Measurements from ENCODE around the gene ASTN2.

Gene ASTN2

GRCh38 chr9:116501871-116502270, 913.0 kb downstream of the ASTN2 start:
- TF ChIP-seq GATA3 (IDR thresholded peaks at IDR 0.05; ENCODE audit: low read depth, low read length) (no peak), GATA2 (IDR thresholded peaks at IDR 0.05; ENCODE audit: low read depth, low read length) (no peak)

GRCh38 chr9:116499986-116500871, 914.6 kb downstream of the ASTN2 start:
- TF ChIP-seq GATA2 (IDR thresholded peaks at IDR 0.05; ENCODE audit: low read depth, low read length) (no peak), GATA3 (IDR thresholded peaks at IDR 0.05; ENCODE audit: low read depth, low read length) (no peak)

GRCh38 chr9:116499434-116499833, 915.4 kb downstream of the ASTN2 start:
- no peak for TF ChIP-seq GATA3 (IDR thresholded peaks at IDR 0.05; ENCODE audit: low read depth, low read length)
- TF ChIP-seq GATA2 (IDR thresholded peaks at IDR 0.05; ENCODE audit: low read depth, low read length): no peak

- TF ChIP-seq GATA2 (IDR thresholded peaks at IDR 0.05; ENCODE audit: low read depth, low read length): no peak
- no peak for TF ChIP-seq GATA3 (IDR thresholded peaks at IDR 0.05; ENCODE audit: low read depth, low read length)
These were observed 917.6 kb downstream of the ASTN2 start for GRCh38 chr9:116497095-116497890.

GRCh38 chr9:116496167-116496566, 918.7 kb downstream of the ASTN2 start:
- no peak for TF ChIP-seq GATA2 (IDR thresholded peaks at IDR 0.05; ENCODE audit: low read depth, low read length)

GRCh38 chr9:116495725-116496124, 919.1 kb downstream of the ASTN2 start:
- TF ChIP-seq GATA3 (IDR thresholded peaks at IDR 0.05; ENCODE audit: low read depth, low read length) (no peak), GATA2 (IDR thresholded peaks at IDR 0.05; ENCODE audit: low read depth, low read length) (no peak)

GRCh38 chr9:116494815-116495634, 919.8 kb downstream of the ASTN2 start:
- TF ChIP-seq GATA3 (IDR thresholded peaks at IDR 0.05; ENCODE audit: low read depth, low read length) (no peak), GATA2 (IDR thresholded peaks at IDR 0.05; ENCODE audit: low read depth, low read length) (no peak)

- no peak for TF ChIP-seq GATA3 (IDR thresholded peaks at IDR 0.05; ENCODE audit: low read depth, low read length)
- no peak for TF ChIP-seq GATA2 (IDR thresholded peaks at IDR 0.05; ENCODE audit: low read depth, low read length)
These were observed 921.5 kb downstream of the ASTN2 start for GRCh38 chr9:116493183-116493860.

GRCh38 chr9:116491659-116492058, 923.2 kb downstream of the ASTN2 start:
- no peak for TF ChIP-seq GATA3 (IDR thresholded peaks at IDR 0.05; ENCODE audit: low read depth, low read length)
- no peak for TF ChIP-seq GATA2 (IDR thresholded peaks at IDR 0.05; ENCODE audit: low read depth, low read length)

- TF ChIP-seq GATA2 (IDR thresholded peaks at IDR 0.05; ENCODE audit: low read depth, low read length): no peak
- TF ChIP-seq GATA3 (IDR thresholded peaks at IDR 0.05; ENCODE audit: low read depth, low read length): no peak
These were observed 923.6 kb downstream of the ASTN2 start for GRCh38 chr9:116491219-116491618.

GRCh38 chr9:116490321-116490720, 924.5 kb downstream of the ASTN2 start:
- TF ChIP-seq GATA2 (IDR thresholded peaks at IDR 0.05; ENCODE audit: low read depth, low read length) (no peak), GATA3 (IDR thresholded peaks at IDR 0.05; ENCODE audit: low read depth, low read length) (no peak)

GRCh38 chr9:116488373-116488772, 926.5 kb downstream of the ASTN2 start:
- no peak for TF ChIP-seq GATA3 (IDR thresholded peaks at IDR 0.05; ENCODE audit: low read depth, low read length)
- TF ChIP-seq GATA2 (IDR thresholded peaks at IDR 0.05; ENCODE audit: low read depth, low read length): no peak

GRCh38 chr9:116484492-116485061, 930.3 kb downstream of the ASTN2 start:
- no peak for TF ChIP-seq GATA3 (IDR thresholded peaks at IDR 0.05; ENCODE audit: low read depth, low read length)

Measured in SH-SY5Y (cell line).